ENCODE results near the gene FBXW2. TPM values are rescaled to one million over a fixed set of nuclear protein-coding genes. Genes with fewer than 3 reads are reported as not detected.

The FBXW2 gene
- total RNA-seq, 2 experiments from 2014 or later: 70.9 to 83.3 TPM

DNA sequence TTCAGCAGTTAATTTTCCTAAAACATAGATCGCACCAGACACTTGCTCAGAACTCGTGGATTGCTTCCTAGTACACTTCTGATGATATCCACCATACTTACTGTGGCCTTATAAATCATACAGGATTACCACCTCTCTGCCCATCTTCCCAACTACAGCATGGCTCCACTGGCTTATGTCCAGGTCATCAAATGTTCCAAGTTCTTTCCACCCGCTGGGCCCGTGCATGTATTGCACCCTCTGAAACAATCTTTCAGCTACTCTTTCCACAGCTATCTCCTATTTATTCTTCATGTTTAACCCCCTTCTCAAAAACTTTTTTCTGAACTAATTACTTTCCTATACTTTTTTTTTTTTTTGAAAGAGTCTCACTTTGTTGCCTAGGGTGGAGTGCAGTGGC lies 18.5 kb downstream of the FBXW2 start:
- Mint-ChIP-seq H3K4me3 (no peak overlapping the region), H3K9me3 (no peaks in the 10 kb centered on the region), H3K27me3 (no peaks in the 10 kb centered on the region), H3K36me3 (ENCODE audit: low read depth) (peaks cover 60% of the 10 kb centered on the region), H3K27ac (no peak overlapping the region), H3K4me1 (peaks cover 21% of the 10 kb centered on the region)
- DNase-seq: no peak
- CTCF ChIA-PET: interaction anchor here (0.6 to 1.1 kb wide), 4 partner anchors 12 to 327 kb away, joined by 3 to 6 read pairs (median 4); partner anchors contain the start of gene FBXW2
- POLR2A ChIA-PET: no interaction called here

DNA sequence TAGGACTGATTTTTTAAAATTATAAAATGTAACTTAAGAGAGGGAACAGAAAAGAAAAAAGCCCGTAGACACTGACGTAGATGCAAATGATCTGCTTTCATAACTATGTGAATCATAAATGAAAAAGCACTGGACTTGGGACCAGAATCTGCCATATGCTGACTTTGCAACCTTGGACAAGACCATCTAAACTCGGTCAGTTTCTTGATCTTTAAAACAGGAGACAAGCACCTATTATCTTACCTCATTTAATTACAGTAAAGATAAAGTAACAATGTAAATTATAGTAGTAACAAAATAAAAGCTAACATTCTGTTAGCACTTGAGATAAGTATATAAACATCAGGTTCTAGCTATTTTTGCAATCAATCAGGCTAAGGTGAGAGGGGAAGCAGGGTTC lies 20.0 kb downstream of the FBXW2 start:
- Mint-ChIP-seq H3K36me3 (ENCODE audit: low read depth) (peaks cover 63% of the 10 kb centered on the region), H3K4me1 (peaks cover 36% of the 10 kb centered on the region), H3K27ac (no peak overlapping the region), H3K27me3 (no peaks in the 10 kb centered on the region), H3K4me3 (no peak overlapping the region), H3K9me3 (no peaks in the 10 kb centered on the region)
- POLR2A ChIA-PET: interaction anchor here (0.7 kb wide), 1 partner anchor 10 kb away, joined by 4 read pairs; no protein-coding TSS in a partner anchor
- CTCF ChIA-PET: interaction anchor here (1.0 to 1.7 kb wide), 4 partner anchors 10 to 20 kb away, joined by 3 to 5 read pairs (median 4); partner anchors contain the start of gene FBXW2
- DNase-seq: no peak

DNA sequence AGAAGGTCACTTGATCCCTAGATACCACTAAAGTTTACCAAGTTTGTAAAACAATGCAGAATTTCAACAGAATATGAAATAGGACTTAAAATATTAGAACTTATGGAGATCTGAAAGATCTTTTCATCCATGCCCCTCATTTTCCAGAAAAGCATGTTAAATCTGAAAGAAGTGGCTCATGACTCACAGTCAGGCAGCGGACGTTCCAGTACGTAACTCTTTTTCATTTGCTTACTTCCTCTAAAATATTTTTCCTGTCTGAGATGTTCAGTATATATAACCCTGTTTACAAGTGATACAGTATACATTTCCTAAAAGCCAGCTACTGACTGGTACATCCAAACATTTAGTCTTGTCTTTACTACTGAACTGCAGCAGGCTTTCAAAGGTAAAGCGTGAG lies 22.3 kb downstream of the FBXW2 start:
- H3K4me3 Mint-ChIP-seq: no peak overlapping the region
- H3K27ac Mint-ChIP-seq: no peak overlapping the region
- peaks cover 45% of the 10 kb centered on the region for H3K4me1 Mint-ChIP-seq
- H3K9me3 Mint-ChIP-seq: no peaks in the 10 kb centered on the region
- H3K27me3 Mint-ChIP-seq: no peaks in the 10 kb centered on the region
- peaks cover 62% of the 10 kb centered on the region for H3K36me3 Mint-ChIP-seq (ENCODE audit: low read depth)
- no peak for DNase-seq
- ChIA-PET CTCF (interaction anchor here (0.5 to 1.6 kb wide), 2 partner anchors 30 to 62 kb away, joined by 3 read pairs; no protein-coding TSS in a partner anchor), POLR2A (no interaction called here)

DNA sequence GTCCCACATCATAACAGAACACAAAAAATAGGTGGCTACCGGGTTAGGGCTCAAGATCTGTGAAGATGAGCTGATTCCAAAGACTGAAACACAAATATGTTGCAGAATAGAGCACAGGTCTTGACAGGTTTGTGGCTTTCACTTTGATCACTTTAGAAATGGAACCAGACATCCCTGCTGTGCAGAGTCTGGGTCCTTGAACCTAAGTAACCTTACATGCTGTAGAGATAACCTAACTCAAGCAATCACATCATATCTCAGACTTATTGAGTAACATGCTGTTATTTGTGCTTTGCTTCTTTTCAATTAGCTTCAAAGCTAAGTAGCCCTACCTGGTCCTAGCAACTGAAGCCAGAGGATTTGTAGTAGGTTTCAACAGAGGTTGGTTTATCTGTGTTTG lies 24.3 kb downstream of the FBXW2 start:
- DNase-seq: no peak
- H3K27me3 Mint-ChIP-seq: no peaks in the 10 kb centered on the region
- peak overlapping the region; percentile 71 for H3K27ac Mint-ChIP-seq
- H3K36me3 Mint-ChIP-seq (ENCODE audit: low read depth): peaks cover 67% of the 10 kb centered on the region
- peaks cover 45% of the 10 kb centered on the region for H3K4me1 Mint-ChIP-seq
- no peaks in the 10 kb centered on the region for H3K9me3 Mint-ChIP-seq
- ChIA-PET CTCF (interaction anchor here (0.6 to 1.7 kb wide), 4 partner anchors 12 to 43 kb away, joined by 3 to 5 read pairs (median 4); no protein-coding TSS in a partner anchor), POLR2A (no interaction called here)
- no peak overlapping the region for H3K4me3 Mint-ChIP-seq

DNA sequence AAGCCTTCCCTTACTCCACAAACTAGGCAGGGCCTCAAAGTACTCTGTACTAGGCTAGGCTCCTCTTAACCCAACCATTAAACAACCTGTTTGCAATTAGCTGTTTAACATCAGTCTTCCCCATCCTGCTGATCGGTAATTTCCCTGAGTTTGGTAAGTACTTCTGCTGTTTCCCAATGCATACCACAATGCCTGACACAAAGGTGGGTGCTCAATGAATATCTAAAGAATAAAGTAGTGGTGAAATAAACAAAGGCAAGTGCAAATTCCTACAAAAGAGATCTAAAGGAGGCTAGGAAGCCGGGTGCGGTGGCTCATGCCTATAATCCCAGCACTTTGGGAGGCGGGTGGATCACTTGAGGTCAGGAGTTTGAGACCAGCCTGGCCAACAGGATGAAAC lies 25.0 kb downstream of the FBXW2 start:
- ChIA-PET POLR2A (no interaction called here), CTCF (interaction anchor here (0.6 to 1.7 kb wide), 3 partner anchors 13 to 106 kb away, joined by 3 to 5 read pairs (median 3); no protein-coding TSS in a partner anchor)
- Mint-ChIP-seq H3K4me1 (peaks cover 45% of the 10 kb centered on the region), H3K4me3 (no peak overlapping the region), H3K27me3 (no peaks in the 10 kb centered on the region), H3K36me3 (ENCODE audit: low read depth) (peaks cover 67% of the 10 kb centered on the region), H3K9me3 (no peaks in the 10 kb centered on the region), H3K27ac (peak overlapping the region; percentile 71)
- DNase-seq: no peak

DNA sequence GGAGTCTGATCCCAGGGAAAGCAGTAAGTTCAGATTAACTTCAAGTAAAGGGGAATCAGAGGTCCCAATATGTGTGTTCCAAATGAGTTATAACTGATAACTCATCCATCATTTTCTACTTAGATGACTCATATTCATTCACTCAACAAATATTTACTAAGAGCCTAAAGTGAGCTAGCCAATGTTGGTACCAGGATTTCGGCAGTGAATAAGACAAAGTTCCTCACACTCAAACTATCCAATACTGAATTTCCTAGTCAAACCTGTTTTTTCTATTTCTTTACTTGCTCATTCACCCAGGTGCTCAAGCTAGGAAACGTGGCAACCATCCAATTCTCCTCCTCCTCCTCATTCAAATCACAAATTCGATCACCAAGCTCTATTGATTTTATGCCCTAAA lies 25.8 kb downstream of the FBXW2 start:
- ChIA-PET CTCF (interaction anchor here (0.6 to 1.7 kb wide), 3 partner anchors 9 to 107 kb away, joined by 3 to 5 read pairs (median 3); no protein-coding TSS in a partner anchor), POLR2A (no interaction called here)
- H3K9me3 Mint-ChIP-seq: no peaks in the 10 kb centered on the region
- peaks cover 65% of the 10 kb centered on the region for H3K36me3 Mint-ChIP-seq (ENCODE audit: low read depth)
- H3K4me1 Mint-ChIP-seq: peaks cover 43% of the 10 kb centered on the region
- no peak for DNase-seq
- no peak overlapping the region for H3K4me3 Mint-ChIP-seq
- H3K27ac Mint-ChIP-seq: no peak overlapping the region
- H3K27me3 Mint-ChIP-seq: no peaks in the 10 kb centered on the region

DNA sequence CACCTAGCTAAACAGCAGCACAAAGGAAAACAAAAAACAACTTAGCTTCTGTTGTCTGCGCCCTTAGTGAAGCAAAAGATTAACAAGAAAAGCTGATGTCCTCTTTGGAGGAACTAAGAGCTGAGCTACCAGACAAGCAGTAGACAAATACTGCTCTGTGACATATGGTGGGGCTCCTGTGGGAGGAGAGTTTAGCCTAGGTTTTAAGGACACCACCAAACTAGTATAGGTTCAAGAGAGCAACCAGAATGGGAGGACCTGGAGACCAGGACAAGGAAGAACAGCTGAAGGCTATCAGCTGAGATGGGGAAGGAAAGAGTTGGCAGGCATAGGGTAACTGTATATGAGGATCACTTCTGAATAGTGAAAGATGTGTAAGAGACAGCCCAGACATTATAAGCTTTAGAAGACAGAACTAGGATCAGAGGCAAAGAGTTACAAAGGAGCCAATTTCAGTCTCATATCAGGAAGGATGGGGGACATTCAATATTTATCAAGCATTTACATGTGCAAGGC lies 27.2 kb downstream of the FBXW2 start:
- no peaks in the 10 kb centered on the region for H3K27me3 Mint-ChIP-seq
- peaks cover 36% of the 10 kb centered on the region for H3K4me1 Mint-ChIP-seq
- POLR2A ChIA-PET: no interaction called here
- peaks cover 62% of the 10 kb centered on the region for H3K36me3 Mint-ChIP-seq (ENCODE audit: low read depth)
- H3K4me3 Mint-ChIP-seq: no peak overlapping the region
- no peak for DNase-seq
- no peak overlapping the region for H3K27ac Mint-ChIP-seq
- CTCF ChIA-PET: interaction anchor here (0.6 to 1.6 kb wide), 3 partner anchors 10 to 86 kb away, joined by 3 to 6 read pairs (median 4); no protein-coding TSS in a partner anchor
- no peaks in the 10 kb centered on the region for H3K9me3 Mint-ChIP-seq

DNA sequence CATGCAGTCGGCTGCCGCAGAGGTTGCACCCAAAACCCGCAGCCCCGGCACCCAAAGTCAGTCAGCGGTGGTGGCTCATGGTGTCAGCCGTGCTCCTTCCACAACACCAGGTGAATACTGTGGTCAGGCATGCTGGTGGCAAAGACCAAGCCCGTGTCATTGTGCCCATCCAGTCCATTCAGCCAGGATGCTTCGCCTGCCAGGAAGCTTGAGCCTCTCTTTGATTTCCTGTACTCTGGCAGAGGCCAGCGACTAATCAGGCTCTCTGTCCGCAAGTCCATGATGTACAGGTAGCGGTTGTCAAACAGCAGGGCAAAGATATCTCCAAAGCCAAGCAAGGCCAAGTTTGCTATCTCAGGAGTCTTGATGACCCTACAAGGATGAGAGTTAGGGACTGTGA lies 28.7 kb downstream of the FBXW2 start:
- Mint-ChIP-seq H3K4me1 (peaks cover 22% of the 10 kb centered on the region), H3K27ac (no peak overlapping the region), H3K4me3 (no peak overlapping the region), H3K36me3 (ENCODE audit: low read depth) (peaks cover 48% of the 10 kb centered on the region), H3K9me3 (no peaks in the 10 kb centered on the region), H3K27me3 (no peaks in the 10 kb centered on the region)
- no peak for DNase-seq
- CTCF ChIA-PET: interaction anchor here (0.7 to 1.1 kb wide), 3 partner anchors 64 to 172 kb away, joined by 3 read pairs; no protein-coding TSS in a partner anchor
- POLR2A ChIA-PET: no interaction called here

DNA sequence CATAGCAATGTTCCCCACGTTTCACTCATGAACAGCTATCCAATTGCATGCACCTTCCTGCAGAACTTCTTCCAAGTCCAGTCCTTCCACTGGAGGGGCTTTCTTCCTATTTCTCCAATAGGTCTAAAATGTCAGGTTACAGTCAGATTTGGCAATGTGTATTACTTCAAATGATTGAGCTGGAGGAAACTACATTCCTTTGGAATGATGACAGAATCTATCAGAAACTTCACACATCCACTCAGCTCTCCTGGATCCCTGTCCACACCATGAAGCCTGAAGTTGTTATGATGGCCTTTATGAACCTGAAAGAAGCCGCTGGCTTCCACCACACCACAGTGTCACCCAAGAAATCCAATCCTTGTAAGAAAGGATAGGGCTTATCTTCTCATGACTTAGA lies 32.2 kb downstream of the FBXW2 start:
- POLR2A ChIA-PET: no interaction called here
- H3K4me1 Mint-ChIP-seq: peaks cover 6% of the 10 kb centered on the region
- no peak overlapping the region for H3K27ac Mint-ChIP-seq
- CTCF ChIA-PET: interaction anchor here (0.9 kb wide), 2 partner anchors 110 to 294 kb away, joined by 3 read pairs; no protein-coding TSS in a partner anchor
- DNase-seq: no peak
- H3K36me3 Mint-ChIP-seq (ENCODE audit: low read depth): peaks cover 32% of the 10 kb centered on the region
- H3K27me3 Mint-ChIP-seq: no peaks in the 10 kb centered on the region
- H3K4me3 Mint-ChIP-seq: no peak overlapping the region
- no peaks in the 10 kb centered on the region for H3K9me3 Mint-ChIP-seq

DNA sequence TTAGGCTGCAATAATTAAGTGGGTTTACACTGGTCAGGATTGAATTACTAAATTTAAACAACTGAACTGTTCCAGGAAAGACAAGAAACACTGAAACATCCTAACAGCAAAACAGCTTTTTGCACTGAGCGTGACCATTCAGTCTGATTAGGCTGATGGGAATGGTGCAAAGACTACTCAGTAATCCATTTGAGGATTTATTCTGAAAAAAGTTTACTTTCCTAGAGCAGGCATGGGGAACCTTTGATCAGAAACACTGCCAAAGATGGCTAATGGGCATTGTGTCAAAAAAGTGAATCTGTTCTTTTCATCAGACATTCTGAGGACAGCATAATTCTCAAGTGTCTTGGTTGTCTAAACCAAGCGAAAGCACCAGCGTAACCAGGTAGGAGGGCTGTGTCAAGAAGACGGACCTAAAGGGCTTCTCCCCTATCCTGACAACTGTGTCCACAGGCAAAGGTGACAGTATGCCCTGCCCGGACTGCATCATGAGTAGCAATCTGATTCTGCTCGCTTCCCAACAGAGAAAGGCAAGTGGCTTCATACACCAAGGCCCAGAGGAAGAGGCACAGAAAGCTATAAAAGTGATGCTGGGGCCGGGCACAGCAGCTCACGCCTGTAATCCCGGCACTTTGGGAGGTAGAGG lies 33.3 kb downstream of the FBXW2 start:
- no peaks in the 10 kb centered on the region for H3K9me3 Mint-ChIP-seq
- H3K4me3 Mint-ChIP-seq: no peak overlapping the region
- no peak for DNase-seq
- peaks cover 4% of the 10 kb centered on the region for H3K4me1 Mint-ChIP-seq
- POLR2A ChIA-PET: no interaction called here
- H3K27me3 Mint-ChIP-seq: no peaks in the 10 kb centered on the region
- peaks cover 24% of the 10 kb centered on the region for H3K36me3 Mint-ChIP-seq (ENCODE audit: low read depth)
- no peak overlapping the region for H3K27ac Mint-ChIP-seq
- CTCF ChIA-PET: no interaction called here

DNA sequence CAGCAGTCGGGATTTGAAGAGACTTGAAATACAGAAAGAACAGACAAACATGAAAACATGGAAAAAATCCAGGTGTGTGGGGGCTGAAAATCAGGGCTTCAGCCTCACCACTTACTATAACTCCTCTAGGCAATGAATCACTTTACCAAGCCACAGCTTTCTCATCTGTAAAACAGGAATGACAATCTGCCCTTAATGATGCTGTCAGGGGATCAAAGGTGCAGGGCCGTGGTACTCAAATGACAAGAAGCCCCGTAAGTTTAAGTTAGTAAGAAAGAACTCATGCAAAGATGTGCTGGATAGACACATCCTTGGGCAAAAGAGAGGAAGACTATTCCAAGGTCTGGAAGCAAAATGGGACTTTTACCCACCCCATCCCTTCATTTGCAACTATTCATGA lies 34.7 kb downstream of the FBXW2 start:
- peaks cover 15% of the 10 kb centered on the region for H3K36me3 Mint-ChIP-seq (ENCODE audit: low read depth)
- H3K4me1 Mint-ChIP-seq: peaks cover 4% of the 10 kb centered on the region
- H3K27me3 Mint-ChIP-seq: no peaks in the 10 kb centered on the region
- ChIA-PET POLR2A (no interaction called here), CTCF (interaction anchor here (1.5 kb wide), 1 partner anchor 202 kb away, joined by 3 read pairs; no protein-coding TSS in a partner anchor)
- H3K4me3 Mint-ChIP-seq: no peak overlapping the region
- no peak overlapping the region for H3K27ac Mint-ChIP-seq
- no peaks in the 10 kb centered on the region for H3K9me3 Mint-ChIP-seq
- no peak for DNase-seq

DNA sequence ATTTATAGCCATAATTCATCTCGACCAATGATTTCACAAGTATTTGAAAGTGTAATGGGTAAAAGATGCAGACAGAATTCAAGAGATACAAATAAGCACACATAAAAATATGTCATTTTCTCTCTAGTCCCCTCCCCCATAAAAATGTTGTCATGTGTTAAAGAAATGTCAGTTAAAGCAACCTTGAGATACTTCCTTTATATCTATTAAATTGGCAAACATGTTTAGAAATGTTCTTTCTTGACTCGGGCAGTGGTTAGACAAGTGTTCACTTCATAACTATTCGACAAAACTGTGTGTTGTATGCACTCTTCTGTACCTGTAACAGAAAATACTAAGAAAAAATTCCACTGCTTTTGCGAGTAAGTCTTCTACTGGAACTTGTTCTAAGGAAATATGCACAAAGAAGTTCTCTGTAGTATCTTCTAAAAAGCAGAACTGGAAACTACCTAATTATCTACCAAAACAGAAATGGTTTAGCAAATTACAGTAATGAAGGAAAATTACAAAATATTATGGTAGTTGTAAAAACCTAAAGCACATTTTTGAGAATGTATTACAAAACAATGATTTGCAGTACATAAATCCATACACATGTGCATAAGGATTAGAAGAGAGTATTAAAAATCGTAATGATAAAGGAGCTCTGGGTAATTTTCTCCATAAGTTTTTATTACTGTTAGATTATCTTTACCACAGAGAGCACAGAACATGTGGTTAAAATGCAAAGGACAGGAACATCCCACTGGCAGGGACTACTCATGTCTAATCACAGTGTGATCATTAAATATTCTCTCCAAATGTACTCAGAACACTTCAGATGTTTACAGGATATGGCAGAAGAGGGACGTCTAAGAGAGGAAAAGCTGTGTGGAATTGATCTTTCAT lies 35.9 kb downstream of the FBXW2 start:
- no peak for DNase-seq
- Mint-ChIP-seq H3K4me1 (peaks cover 4% of the 10 kb centered on the region), H3K27me3 (no peaks in the 10 kb centered on the region), H3K36me3 (ENCODE audit: low read depth) (peaks cover 11% of the 10 kb centered on the region), H3K27ac (no peak overlapping the region), H3K9me3 (no peaks in the 10 kb centered on the region), H3K4me3 (no peak overlapping the region)
- ChIA-PET POLR2A (no interaction called here), CTCF (interaction anchor here (0.9 to 2.5 kb wide), 7 partner anchors 8 to 314 kb away, joined by 3 to 9 read pairs (median 3); no protein-coding TSS in a partner anchor)

Data from activated CD4-positive, alpha-beta T cell treated with anti-CD3 and anti-CD28 coated beads, Interleukin-2, amount 10 ng/mL, durations not matched to agents 7 days and 5 days (primary cell).